HG02852 (cell line): Measurements from ENCODE around the gene CLIP2.
"Not testable (repeated sequence)": the region's sequence is repeated elsewhere in the genome, so short reads cannot be mapped to it uniquely, and the experiment has no call there.

Experiments
- ATAC-seq: cut with Tn5 transposase; IDR thresholded peaks from one replicate; pipeline ENCODE4 v1.9.1; 2021; ENCODE audit warnings: mild to moderate bottlenecking, moderate library complexity; ENCODE audit not compliant: unreplicated experiment

Gene CLIP2

DNA sequence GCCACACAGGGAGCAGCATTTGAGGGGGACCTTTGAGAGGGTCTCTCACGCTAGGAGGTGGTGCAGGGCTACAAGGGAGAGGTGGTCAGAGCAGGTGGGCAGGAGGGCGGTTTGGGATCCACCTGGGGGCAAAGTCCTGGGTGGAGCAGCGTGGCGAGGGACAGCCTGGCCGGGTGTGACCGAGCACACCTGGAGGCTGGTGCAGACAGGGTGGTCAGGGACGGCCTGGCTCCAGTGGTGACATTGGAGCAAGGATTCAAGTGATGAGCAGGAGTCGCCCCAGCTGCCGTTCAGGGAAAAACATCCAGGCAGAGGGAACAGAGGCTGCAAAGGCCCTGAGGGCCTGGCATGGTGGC, 36.0 kb downstream of the CLIP2 start:
- no peak for ATAC-seq

DNA sequence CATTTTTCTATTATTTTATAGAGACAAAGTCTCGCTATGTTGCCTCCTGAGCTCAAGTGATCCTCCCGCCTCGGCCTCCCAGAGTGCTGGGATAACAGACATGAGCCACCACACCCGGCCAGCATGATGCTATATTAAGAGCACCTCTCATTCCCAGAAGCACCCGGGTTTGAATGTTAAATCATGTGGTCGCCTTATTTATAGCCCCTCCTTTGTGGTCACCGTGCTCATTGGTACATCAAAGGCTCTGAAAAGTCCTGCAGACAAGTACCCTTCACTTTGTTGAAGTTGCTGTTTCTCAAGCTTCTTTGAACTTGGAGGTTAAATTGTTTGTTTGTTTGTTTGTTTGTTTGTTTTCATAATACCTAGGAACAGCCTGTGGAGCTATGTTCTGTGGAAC, 40.0 kb downstream of the CLIP2 start:
- no peak for ATAC-seq

DNA sequence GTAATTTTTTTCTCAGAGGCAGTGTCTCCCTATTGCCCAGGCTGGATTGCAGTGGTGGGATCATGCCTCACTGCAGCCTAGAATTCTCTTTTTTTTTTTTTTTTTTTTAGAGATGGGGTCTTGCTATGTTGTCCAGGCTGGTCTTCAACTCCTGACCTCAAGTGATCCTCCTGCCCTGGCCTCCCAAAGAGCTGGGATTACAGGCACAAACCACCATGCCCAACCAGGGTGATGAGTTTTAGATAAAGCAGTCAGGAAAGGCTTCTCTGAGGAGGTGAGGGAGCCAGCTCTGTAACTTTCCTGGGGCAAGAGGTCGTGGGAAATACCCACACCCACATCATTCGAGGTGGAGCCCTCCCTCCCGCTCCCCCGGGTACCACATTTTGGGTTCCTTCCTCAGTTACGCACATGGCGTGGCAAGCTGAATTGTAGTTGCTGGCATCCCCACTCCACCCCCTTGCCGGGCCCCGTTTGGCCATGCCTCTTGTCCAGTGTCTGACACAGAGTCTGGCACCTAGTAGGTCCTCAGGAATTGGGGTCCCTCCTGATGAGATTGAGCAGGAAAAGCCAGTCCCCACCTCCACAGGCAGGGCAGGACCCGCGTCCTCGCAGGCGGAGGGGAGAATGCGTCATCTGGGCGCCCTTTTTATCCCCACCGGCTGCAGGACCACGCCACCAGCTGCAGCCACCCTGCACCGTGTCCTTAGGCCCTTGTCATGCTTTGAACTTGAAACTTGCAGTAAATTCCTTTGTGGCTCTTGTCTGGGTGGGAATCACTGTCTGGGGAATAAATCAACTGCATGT, 43.4 kb downstream of the CLIP2 start:
- ATAC-seq = no peak

DNA sequence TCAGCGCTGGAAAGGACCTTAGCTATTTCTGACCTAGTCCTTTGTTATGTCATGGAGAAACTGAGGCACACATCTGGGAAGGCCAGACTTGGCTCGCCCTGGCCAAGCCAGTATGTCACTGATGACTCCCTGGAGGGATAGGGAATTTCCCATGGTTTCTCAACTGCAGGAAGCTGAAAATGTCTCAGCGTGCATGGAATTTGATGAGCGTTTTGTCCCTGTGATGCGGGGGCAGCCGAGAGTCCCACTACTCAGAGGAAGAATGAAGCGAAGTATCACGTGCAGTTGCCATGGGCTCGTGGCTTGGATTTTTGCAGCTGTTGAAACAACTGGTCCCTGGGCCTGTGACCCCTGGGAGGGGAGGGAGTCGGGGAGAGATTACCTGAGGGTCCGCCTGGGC, 44.8 kb downstream of the CLIP2 start:
- no peak for ATAC-seq

DNA sequence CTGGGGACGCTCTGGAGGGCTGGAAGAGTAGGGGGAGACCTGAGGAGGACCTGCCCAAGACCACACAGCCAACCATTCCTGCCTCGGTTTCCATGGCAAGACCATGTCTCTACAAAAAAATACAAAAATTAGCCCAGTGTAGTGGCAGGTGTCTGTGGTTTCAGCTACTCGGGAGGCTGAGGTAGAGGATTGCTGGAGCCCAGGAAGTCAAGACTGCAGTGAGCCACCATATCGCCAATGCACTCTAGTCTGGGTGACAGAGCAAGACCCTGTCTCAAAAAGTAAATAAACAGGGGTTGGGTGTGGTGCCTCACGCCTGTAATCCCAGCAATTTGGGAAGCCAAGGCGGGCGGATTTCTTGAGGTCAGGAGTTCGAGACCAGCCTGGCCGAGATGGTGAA, 48.7 kb downstream of the CLIP2 start:
- ATAC-seq = no peak

DNA sequence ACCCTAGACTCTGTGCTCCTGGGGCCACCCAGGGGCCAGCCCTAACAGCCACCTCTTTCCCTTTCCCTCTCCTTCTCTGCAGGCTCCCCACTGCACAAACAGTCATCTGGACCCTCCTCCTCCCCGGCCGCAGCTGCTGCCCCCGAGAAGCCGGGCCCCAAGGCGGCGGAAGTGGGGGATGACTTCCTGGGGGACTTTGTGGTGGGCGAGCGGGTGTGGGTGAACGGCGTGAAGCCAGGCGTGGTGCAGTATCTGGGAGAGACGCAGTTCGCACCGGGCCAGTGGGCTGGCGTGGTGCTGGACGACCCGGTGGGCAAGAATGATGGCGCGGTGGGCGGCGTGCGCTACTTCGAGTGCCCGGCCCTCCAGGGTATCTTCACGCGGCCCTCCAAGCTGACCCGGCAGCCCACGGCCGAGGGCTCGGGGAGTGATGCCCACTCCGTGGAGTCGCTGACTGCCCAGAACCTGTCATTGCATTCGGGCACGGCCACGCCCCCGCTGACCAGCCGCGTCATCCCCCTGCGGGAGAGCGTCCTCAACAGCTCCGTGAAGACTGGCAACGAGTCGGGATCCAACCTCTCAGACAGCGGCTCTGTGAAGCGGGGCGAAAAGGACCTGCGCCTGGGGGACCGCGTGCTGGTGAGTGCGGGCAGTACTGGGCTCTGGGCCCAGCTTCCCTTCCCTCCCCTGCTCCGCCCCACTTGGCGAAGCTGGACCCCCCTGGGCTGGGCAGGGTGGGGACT, 49.3 kb downstream of the CLIP2 start:
- no peak for ATAC-seq

DNA sequence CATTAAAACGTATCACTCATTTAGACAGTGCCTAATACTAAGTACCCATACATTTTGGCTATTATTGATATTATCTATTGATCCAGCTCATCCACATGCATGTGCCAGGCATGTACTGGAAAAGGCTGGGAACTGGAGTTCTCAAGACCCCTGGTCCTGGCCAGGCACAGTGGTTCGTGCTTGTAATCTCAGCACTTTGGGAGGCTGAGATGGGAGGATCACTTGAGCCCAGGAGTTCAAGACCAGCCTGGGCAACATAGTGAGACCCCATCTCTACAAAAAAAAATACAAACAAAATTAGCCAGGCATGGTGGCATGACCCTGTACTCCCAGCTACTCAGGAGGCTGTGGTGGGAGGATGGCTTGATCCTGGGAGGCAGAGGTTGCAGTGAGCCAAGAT, 50.4 kb downstream of the CLIP2 start:
- ATAC-seq = not testable (repeated sequence)

DNA sequence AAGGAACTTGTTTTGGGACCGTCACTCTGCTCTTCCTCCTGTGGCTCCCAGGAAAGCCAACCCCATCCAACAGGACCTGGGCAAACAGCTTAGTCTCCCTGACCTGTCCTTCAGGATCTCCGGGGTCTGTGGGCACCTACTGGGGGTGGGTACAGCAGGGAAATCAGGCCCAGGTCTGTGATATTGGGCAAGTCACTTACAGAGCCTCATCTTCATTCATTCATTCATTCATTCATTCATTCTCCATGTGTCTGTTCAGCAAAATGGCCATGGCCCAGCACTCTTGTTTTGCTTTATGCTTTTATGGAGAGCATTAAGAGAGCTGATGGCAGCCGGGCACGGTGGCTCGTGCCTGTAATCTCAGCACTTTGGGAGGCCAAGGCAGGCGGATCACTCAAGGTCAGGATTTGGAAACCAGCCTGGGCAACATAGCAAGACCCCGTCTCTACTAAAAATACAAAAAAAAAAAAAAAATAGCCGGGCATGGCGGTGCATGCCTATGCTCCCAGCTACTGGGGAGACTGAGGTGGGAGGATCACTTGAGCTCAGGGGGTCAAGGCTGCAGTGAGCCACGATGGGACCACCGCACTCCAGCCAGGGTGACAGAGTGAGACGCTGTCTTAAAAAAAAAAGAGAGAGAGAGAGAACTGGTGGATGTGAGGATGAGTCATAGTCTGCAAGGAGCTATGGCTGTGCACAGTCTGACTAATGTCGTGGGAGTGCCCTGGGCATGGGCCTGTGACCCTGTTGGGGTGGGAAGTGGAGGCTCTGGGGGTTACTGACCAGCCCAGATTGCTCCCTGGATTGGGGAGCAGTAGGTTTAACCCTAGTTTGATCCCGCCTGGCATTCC, 54.3 kb downstream of the CLIP2 start:
- ATAC-seq = no peak

DNA sequence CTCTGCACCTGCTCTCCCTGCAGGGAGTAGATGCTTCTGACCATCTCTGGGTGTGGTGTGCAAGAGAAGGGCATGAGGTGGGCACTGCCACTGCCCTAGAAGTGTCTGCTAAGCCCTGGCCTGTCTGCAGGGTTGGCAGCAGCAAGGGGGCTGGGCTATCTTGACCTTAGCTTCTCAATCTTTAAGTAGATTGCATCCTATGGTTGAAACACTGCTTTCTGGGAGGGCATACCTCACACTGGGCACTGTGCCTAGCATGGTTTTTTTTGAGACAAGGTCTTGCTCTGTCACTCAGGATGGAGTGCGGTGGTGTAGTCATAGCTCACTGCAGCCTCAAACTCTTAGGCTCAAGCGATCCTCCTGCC, 54.9 kb downstream of the CLIP2 start:
- ATAC-seq = no peak

DNA sequence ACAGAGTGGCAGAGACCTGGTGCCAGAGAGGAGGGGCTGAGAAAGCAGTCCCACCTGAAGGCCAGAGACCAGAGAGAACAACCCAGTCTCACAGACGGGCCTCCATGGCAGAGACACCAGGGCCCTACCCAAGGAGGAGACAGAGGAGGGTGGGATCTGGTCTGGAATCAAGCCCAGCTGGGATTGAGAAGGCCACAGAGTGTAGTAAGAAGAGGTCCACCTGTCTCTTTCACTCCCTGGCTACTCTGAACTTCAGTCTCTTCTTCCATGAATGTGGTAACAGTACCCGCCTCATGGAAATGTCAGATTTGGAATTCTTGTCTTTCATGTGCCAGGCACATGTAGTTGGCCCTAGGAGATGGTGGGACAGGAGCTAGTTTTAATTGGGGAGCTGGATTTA, 55.6 kb downstream of the CLIP2 start:
- no peak for ATAC-seq

DNA sequence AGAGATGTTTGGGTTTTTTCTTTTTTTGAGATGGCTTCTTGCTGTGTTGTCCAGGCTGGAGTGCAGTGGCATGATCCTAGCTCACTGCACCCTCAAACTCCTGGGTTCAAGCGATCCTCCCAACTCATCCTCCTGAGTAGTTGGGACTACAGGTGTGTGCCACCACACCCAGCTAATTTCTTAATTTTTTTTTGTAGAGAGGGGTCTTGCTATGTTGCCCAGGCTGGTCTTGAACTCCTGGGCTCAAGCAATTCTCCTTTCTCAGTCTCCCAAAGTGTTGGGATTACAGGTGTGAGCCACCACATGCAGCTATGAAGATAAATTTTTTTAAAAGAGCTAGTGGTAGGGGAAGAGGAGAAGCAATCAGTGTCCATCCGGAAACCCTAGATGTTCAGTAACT, 56.8 kb downstream of the CLIP2 start:
- ATAC-seq = no peak

DNA sequence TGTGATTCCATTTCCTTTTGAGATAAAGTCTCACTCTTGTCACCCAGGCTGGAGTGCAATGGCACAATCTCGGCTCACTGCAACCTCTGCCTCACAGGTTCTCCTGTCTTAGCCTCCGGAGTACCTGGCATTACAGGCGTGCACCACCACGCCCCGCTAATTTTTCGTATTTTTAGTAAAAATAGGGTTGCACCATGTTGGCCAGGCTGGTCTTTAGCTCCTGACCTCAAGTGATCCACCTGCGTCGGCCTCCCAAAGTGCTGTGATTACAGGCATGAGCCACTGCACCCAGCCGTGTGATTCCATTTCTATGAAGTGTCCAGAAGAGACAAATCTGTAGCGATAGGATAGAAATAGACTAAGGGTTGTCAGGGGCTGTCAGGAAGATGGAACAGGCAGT, 60.4 kb downstream of the CLIP2 start:
- ATAC-seq = no peak

DNA sequence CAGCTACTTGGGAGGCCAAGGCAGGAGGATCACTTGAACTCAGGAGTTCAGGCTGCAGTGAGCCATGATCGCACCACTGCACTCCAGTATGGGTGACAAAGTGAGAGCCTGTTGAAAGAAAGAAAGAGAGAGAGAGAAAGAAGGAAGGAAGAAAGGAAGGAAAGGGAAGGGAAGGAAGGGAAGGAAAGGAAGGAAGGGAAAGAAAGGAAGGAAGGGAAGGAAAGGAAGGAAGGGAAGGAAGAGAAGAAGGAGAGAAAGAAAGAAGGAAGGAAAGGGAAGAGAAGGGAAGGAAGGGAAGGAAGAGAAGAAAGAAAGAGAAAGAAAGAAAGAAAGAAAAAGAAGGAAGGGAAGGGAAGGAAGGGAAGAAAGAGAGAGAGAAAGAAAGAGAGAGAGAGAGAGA, 61.5 kb downstream of the CLIP2 start:
- no peak for ATAC-seq

DNA sequence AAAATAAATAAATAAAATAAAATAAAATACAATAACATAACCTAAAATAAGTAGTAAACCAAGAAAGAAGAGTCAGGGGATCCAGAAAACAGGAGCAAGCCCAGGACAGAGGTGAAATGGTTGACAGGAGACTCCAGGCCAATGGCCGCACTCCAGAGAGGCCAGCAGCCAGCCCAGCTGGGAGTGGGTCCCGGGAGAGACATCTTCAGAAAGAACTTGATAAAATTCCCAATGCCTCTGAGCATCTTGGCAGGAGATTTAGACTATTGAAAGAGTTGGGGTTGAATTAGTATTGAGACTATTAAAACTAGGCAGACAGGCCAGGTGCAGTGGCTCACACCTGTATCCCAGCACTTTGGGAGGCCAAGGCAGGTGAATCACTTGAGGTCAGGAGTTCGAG, 62.6 kb downstream of the CLIP2 start:
- ATAC-seq = no peak

DNA sequence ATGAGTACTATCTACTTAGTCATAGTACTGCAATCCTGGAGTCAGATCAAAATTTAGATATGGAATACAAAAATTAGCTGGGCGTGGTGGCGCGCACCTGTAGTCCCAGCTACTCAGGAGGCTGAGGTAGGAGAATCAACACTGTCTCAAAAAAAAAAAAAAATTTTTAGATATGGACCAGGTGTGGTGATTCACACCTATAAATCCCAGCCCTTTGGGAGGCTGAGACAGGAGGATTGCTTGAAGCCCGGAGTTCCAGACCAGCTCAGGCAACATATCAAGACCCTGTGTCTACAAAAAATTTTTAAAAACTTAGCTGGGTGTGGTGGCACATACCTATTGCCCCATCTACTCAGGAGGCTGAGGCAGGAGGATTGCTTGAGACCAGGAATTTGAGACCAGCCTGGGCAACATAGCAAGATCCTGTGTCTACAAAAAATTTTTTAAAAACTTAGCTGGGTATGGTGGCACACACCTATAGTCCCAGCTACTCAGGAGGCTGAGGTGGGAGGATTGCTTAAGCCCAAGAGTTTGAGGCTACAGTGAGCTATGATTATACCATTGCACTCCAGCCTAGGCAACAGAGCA, 63.4 kb downstream of the CLIP2 start:
- not testable (repeated sequence) for ATAC-seq

DNA sequence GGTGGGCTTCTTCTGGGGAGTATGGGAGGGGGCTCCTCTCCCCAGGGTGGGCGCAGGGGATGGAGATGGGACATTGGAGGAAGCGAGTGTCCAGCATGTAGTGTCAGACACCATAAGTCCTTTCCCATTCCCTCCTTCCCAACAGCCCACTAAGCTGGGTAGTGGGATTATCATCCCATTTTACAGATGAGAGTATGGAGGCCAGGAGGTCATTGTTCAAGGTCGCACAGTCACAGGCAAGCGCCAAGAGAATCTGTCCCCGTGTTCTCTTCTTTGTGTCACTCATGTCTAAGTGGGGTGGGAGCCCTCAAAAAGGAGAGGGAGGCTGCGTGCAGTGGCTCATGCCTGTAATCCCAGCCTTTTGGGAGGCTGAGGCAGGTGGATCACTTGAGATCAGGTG, 64.8 kb downstream of the CLIP2 start:
- no peak for ATAC-seq

DNA sequence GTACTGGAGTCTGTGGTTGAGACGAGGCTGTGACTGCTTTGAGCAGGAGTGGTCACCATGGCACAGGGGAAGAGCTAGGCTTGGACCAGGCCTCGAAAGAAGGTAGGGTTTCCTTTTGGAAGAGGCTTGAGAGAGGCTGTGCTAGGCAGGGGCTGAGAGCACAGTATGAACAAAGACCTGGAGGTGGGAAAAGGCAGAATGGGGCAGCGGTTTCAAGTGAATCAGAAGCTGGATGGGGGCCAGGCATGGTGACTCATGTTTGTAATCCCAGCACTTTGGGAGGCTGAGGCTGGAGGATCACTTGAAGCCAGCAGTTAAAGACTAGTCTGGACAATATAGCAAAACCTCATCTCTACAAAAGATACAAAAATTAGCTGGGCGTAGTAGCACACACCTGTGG, 65.9 kb downstream of the CLIP2 start:
- ATAC-seq = no peak

DNA sequence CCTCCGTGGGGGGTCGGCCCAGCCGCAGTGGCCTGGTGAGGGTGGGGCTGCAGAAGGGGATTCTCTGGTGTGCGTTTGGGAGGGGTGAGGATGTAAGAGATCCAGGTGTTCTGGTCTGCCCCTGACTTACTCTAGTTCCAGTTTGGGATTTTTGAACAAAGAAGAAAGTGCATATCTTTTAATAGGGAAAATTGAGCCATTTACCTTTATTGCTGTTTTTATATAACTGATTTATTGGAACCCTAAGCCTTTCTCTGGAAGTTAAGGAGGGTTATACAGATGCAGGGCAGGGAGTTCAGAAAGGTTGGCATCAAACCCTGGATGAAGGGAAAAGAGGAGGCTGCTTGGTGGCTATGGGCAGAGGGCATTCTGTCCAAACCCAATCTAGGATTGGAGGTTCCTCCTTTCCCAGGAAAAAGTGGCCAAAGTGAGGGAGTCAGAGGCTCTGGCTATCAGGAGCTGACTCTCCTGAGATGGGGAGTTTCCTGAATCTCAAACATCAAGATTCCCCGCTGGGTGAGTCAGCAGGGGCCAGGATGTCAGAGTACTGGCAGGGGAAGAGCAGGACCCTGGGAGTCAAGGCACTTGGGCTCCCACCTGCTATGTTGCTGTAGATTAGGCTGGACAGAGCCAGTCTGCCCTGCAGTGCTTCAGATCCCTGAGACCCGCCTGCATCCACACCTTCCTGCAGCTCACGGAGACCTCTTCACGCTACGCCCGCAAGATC, 67.5 kb downstream of the CLIP2 start:
- ATAC-seq = no peak

DNA sequence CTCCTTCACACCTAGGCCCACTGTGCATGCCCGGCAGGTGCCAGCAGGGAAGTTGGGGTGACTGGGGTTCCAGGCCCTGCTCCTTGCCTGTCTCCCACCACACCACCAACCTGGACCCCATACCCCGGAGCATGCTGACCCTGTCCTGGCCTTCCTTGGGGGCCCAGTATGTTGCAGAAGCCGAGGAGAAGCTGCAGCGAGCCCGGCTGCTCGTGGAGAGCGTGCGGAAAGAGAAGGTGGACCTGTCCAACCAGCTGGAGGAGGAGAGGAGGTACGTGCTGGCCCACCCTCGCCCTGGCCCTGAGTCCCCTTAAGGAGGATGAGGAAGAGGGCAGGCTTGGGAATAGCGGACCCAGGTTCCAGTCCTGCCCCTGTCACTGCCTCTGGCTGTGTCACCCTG, 70.8 kb downstream of the CLIP2 start:
- no peak for ATAC-seq

DNA sequence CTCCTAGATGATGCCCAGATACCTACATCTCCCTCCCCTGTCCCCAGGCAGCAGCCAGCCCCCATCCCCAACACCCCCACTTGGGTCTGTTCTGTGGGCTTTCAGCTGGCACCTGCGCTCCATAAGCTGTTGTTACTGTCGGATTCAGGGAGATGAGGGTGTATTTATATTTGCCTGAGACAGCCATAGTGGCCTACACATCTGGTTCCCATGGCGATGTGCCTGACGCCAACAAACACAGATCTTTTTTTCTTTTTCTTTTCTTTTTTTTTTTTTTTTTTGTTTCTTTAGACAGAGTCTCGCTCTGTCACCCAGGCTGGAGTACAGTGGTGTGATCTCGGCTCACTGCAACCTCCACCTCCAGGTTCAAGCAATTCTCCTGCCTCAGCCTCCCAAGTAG, 73.1 kb downstream of the CLIP2 start:
- no peak for ATAC-seq

DNA sequence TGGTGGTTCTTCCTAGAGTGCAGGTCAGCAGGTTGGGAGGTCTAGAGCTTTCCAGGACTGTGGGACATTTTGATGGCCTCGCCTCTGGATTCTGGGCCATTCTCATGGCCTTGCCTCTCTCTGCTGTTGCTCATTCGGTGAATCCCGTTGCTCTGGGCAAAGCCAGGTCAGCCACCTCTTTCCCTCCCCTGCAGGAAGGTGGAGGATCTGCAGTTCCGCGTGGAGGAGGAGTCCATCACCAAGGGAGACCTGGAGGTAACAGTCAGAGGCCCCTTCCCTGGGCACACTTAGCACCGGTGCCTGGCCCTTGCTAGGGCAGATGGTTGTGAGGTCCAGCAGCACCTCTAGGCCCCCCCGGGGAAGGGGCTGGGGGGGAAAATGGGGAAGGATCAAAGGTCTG, 74.9 kb downstream of the CLIP2 start:
- ATAC-seq = no peak
